ENCODE results near the gene CDH4. TPM values are rescaled to one million over a fixed set of nuclear protein-coding genes. Genes with fewer than 3 reads are reported as not detected.
A peak's percentile ranks its signal among the peaks of the same experiment; 100 is the strongest.

CDH4 gene
- total and polyA plus RNA-seq, 10 donors, result 0.30 to 20.1 (median 7.7) TPM

DNA sequence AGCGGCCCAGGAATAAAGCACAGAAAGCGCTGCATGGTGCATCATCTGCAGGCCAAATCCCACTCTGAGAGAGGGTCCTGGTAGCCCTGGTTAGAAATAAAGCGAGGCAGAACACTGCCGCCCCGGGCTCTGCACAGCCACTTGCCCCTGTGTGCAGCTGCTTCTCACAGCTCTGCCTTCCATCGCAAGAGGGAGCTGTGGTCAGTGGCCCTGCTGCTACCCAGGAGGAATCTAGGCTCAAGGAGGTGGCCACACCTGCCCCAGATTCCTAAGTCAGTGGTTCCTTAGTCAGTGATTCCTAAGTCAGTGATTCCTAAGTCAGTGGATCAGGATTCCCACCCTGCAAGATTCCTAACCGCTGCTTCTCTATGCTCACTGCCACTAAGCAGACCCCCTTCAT is 8.8 kb downstream of the CDH4 start:
- intact Hi-C loops (cut with DNase I; ENCODE audit: low total_unique reads), result no loop called here
- TF ChIP-seq POLR2A (IDR thresholded peaks at IDR 0.05), result no peak
- TF ChIP-seq, protein P1, sequence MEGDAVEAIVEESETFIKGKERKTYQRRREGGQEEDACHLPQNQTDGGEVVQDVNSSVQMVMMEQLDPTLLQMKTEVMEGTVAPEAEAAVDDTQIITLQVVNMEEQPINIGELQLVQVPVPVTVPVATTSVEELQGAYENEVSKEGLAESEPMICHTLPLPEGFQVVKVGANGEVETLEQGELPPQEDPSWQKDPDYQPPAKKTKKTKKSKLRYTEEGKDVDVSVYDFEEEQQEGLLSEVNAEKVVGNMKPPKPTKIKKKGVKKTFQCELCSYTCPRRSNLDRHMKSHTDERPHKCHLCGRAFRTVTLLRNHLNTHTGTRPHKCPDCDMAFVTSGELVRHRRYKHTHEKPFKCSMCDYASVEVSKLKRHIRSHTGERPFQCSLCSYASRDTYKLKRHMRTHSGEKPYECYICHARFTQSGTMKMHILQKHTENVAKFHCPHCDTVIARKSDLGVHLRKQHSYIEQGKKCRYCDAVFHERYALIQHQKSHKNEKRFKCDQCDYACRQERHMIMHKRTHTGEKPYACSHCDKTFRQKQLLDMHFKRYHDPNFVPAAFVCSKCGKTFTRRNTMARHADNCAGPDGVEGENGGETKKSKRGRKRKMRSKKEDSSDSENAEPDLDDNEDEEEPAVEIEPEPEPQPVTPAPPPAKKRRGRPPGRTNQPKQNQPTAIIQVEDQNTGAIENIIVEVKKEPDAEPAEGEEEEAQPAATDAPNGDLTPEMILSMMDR (IDR thresholded peaks at IDR 0.05 in 8 of 11, conservative IDR thresholded peaks at IDR 0.05 in 3 of 11), result no peak
- TF ChIP-seq POLR2AphosphoS5 (IDR thresholded peaks at IDR 0.05), result no peak
- Histone ChIP-seq H3K9me3 (peaks cover 0 to 6% (median 0%) of the 10 kb centered on the region in 8 donors), H3K4me3 (no peak overlapping the region), H3K4me1 (peaks cover 0 to 13% (median 0%) of the 10 kb centered on the region in 6 donors), H3K27ac (no peak overlapping the region), H3K27me3 (replicated peaks in 1 of 7) (peaks cover 0 to 29% (median 0%) of the 10 kb centered on the region in 7 donors), H3K36me3 (no peaks in the 10 kb centered on the region)
- DNase-seq, result no peak
- WGBS, 5 donors, result 70 to 86% (median 78%) methylated on average over 7 of the region's 7 CpGs

DNA sequence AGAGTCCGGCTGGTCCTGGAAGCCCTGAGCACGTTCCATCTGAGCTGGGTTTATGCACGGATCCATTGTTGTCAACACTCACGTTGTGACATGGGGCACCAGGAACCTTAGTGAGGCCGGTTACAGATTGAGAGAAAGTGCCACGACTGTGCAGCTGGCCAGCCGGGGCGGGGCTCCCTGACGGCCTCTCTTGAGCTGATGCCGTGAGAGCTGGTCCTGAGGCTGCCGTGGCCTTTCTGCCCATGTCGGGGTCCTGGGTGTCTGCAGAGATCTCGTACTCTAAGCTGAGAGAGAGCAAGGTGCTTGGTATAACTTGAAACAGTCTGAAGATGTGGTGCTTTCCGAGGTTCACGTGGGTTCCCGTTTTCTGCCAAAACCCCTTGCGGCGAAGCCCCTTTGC is 10.0 kb downstream of the CDH4 start:
- no peak overlapping the region for H3K27ac ChIP-seq
- WGBS, 5 donors, result 74 to 92% (median 88%) methylated on average over 18 of the region's 18 CpGs
- no peak for TF ChIP-seq POLR2A (IDR thresholded peaks at IDR 0.05)
- no peak for TF ChIP-seq POLR2AphosphoS5 (IDR thresholded peaks at IDR 0.05)
- TF ChIP-seq, protein P1 (IDR thresholded peaks at IDR 0.05 in 8 of 11, conservative IDR thresholded peaks at IDR 0.05 in 3 of 11), result no peak
- H3K9me3 ChIP-seq, result peaks cover 0 to 6% (median 0%) of the 10 kb centered on the region in 8 donors
- intact Hi-C loops (cut with DNase I; ENCODE audit: low total_unique reads), result no loop called here
- H3K4me3 ChIP-seq, result no peak overlapping the region
- peaks cover 0 to 11% (median 0%) of the 10 kb centered on the region in 6 donors for H3K4me1 ChIP-seq
- H3K36me3 ChIP-seq, result no peaks in the 10 kb centered on the region
- DNase-seq, result no peak
- H3K27me3 ChIP-seq (replicated peaks in 1 of 7), result peaks cover 0 to 18% (median 0%) of the 10 kb centered on the region in 7 donors

DNA sequence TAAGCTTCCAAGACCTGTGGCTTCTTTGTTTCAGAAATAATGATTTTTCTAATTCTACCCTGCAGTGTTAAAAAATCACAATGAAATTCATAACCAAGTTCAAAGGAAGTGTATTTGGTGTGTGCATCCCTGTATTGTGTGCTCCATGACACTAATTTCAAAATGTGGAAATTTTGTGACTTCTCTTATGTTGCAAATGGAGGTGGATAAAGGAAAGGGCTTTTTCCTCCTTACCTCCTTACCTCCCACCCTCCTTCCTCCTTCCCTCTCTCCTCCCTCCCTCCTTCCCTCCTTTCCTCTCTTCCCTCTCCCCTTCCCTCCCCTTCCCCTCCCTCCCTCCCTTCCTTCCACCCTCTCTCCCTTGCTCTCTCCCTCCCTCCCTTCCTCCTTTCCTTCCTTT is 10.5 kb downstream of the CDH4 start:
- Histone ChIP-seq H3K36me3 (no peaks in the 10 kb centered on the region), H3K4me1 (peaks cover 0 to 6% (median 0%) of the 10 kb centered on the region in 6 donors), H3K27ac (no peak overlapping the region), H3K9me3 (peaks cover 0 to 6% (median 0%) of the 10 kb centered on the region in 8 donors), H3K27me3 (replicated peaks in 1 of 7) (peaks cover 0 to 16% (median 0%) of the 10 kb centered on the region in 7 donors), H3K4me3 (no peak overlapping the region)
- TF ChIP-seq, protein P1 (IDR thresholded peaks at IDR 0.05 in 8 of 11, conservative IDR thresholded peaks at IDR 0.05 in 3 of 11), result no peak
- TF ChIP-seq POLR2A (IDR thresholded peaks at IDR 0.05), result no peak
- TF ChIP-seq POLR2AphosphoS5 (IDR thresholded peaks at IDR 0.05), result no peak
- intact Hi-C loops (cut with DNase I; ENCODE audit: low total_unique reads), result no loop called here
- DNase-seq, result no peak

DNA sequence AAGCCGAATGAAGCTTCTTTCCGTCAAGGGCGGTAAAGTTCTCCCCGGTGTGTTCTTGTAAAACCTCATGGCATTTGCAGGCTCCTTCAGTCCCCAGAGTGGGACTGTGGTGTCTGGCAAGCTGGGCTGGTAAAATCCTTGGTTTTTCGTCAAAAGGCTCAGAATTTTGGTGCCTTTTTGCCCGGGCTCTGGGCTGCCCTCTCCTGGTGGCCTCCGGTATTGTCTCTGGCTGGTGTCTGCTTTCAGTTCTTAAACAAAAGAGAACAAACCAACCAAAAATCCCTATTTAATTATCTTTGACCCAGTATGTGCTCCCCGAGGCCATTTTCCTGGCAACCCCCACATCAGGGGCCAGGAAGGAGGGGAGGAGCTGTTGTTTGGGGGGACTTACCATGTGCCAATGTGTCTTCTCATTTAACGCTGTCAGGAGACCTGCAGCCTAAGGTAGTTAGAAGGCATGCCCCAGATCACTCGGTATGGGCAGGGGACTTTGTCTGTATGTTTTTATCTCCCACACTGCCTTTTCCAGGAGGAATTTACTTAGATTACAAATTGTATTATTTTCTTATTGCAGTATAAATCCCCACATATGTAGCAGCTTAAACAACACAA is 11.1 kb downstream of the CDH4 start:
- H3K4me3 ChIP-seq, result no peak overlapping the region
- peaks cover 0 to 6% (median 0%) of the 10 kb centered on the region in 6 donors for H3K4me1 ChIP-seq
- no peak overlapping the region for H3K27ac ChIP-seq
- intact Hi-C loops (cut with DNase I; ENCODE audit: low total_unique reads), result no loop called here
- WGBS, 5 donors, result 41 to 47% (median 43%) methylated on average over 10 of the region's 10 CpGs
- peaks cover 0 to 6% (median 0%) of the 10 kb centered on the region in 8 donors for H3K9me3 ChIP-seq
- H3K27me3 ChIP-seq (replicated peaks in 1 of 7), result peaks cover 0 to 19% (median 0%) of the 10 kb centered on the region in 7 donors
- DNase-seq, result no peak
- H3K36me3 ChIP-seq, result no peaks in the 10 kb centered on the region
- TF ChIP-seq POLR2A (IDR thresholded peaks at IDR 0.05), result no peak
- TF ChIP-seq, protein P1 (IDR thresholded peaks at IDR 0.05 in 8 of 11, conservative IDR thresholded peaks at IDR 0.05 in 3 of 11), result peak; percentile 21 to 76 (median 49)
